NT2/D1 (cell line): ENCODE data around the gene KRT10.

Experiments used
- YY1 ChIP-seq: IDR thresholded peaks from 2 replicates; pipeline ENCODE4 v1.6.1; 2011; ENCODE audit not compliant: insufficient read length, insufficient read depth
- ZNF274 ChIP-seq: IDR thresholded peaks from 2 replicates; pipeline ENCODE4 v1.6.1; 2011; ENCODE audit warnings: mild to moderate bottlenecking, low read depth, low read length

GRCh38 chr17:40810494-40810893 is 11.9 kb downstream of the KRT10 start:
- TF ChIP-seq YY1 (no peak), ZNF274 (no peak)
